Measurements from ENCODE around the gene NFATC1.

Gene NFATC1

GRCh38 chr18:79459946-79460480 is 64.3 kb downstream of the NFATC1 start:
- no peak for DNase-seq

GRCh38 chr18:79460481-79461300 is 65.0 kb downstream of the NFATC1 start:
- DNase-seq, result no peak

GRCh38 chr18:79461627-79462026 is 65.9 kb downstream of the NFATC1 start:
- DNase-seq, result no peak

DNA sequence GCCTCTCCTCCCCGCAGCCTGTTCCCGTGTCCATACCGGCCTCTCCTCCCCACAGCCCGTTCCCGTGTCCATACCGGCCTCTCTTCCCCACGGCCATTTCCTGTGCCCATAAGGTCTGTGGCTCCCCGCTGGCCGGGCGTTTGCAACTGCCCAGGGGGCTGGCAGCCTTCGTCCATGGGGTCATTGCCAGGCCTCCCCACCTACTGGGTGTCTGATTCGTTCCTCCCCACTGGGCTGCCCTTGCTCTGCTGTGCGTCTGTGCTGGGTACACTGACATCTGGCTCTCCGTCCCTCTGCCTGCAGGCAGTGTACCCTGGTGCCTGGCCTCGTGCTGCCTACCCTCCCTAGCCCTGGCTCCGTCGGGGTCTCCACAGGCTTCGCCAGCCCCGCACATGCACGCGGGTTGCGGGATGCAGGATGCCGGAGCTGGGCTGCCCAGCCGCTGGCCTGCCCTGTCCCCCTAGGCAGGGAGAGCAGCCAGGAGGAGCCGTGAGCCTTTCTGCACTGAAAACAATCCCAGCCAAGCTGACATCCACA is 67.8 kb downstream of the NFATC1 start:
- DNase-seq, result no peak

GRCh38 chr18:79465392-79465991 is 69.8 kb downstream of the NFATC1 start:
- DNase-seq, result no peak

DNA sequence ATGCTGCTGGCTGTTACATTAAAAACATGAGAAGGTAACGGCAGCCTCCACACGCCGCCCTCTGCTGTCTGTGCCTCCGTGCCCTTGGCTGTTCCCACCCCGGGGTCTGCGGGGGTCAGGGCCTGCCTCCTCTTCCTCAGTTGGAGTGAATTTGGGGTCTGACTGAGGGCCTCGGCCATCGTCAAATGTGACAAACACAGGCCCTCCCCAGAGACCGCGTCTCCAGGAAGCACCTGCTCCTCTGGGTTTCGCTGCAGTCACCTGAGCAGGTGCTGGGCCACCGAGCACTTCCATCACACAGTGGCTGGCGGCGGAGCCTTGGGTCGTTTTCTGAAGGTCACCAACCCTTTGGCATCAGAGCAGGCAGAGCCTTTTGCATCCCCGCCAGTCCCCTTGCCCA is 70.9 kb downstream of the NFATC1 start:
- no peak for DNase-seq

- DNase-seq, result no peak
These were observed 71.4 kb downstream of the NFATC1 start for GRCh38 chr18:79467126-79467525.

DNA sequence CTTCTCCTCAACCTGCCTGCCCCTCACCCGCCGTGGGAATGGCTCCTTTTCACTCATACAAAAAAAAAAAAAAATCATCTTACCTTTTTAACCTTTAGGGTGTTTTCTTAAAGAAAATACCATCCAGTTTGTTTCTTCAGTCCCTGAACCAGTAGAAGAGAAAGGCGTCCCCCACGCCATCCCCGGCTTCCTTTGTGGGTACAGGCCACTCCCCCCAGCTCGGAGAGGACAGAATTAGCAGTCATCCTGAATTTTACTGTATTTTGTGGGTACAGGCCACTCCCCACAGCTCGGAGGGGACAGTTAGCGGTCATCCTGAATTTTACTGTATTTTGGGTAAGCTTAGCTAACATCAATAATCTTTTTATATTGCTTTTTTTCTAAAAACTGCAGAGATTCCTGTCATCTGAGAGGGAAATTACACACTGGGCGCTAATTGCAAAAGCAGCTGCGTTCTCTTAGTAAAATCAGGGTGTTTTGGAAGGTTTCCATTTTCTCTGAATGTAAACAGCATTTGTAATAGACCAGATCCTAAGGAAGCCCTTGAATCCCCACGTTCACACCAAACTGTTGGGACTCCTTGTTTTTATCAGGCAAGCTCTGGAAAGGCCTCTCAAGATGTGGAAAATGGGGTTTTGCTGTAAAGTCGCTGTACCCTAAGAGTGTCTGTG is 72.5 kb downstream of the NFATC1 start:
- no peak for DNase-seq

DNA sequence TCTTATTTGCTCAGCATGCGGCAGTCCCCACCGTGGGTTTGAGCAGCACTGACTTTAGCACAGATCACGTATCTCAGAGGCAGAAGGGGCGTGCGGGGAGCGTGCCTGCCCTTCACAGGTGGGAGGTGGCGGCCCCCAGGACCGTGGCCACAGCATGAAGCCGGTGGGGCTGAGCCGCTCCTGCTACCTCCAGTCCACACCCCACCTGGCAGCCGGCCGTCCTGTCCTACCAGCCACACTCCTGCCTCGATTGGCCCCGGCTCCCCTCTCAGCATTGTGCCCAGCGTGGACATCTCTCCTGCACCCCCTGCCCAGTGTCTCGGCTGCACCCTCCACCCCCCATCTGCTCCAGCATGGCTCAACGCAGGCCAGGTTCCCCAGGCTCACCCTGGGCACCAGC is 73.6 kb downstream of the NFATC1 start:
- no peak for DNase-seq

- no peak for DNase-seq
These were observed 74.2 kb downstream of the NFATC1 start for GRCh38 chr18:79469751-79470505.

DNA sequence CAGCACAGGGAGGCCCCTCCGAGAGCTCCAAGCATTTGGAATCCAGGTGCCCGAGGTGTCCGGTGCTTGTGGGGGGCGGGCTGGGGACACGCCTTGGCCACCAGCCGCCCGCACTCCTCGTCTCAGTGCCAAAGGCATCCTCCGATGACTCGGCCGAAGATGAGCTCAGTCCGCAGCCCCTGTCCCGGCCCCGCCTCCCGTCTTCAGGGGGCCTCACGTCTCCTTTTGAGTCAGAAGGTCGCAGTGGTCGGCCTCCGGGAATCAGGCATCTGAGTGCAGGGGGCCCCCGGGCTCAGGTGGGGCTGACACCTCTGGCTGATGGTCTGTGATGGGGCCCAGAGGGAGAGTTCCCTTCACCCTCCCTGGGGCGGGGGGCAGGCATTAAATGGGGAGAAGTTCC is 74.8 kb downstream of the NFATC1 start:
- DNase-seq, result no peak

- peak; percentile 18 for DNase-seq
These were observed 75.3 kb downstream of the NFATC1 start for GRCh38 chr18:79471046-79471445.

GRCh38 chr18:79471597-79471996 is 75.9 kb downstream of the NFATC1 start:
- no peak for DNase-seq

DNA sequence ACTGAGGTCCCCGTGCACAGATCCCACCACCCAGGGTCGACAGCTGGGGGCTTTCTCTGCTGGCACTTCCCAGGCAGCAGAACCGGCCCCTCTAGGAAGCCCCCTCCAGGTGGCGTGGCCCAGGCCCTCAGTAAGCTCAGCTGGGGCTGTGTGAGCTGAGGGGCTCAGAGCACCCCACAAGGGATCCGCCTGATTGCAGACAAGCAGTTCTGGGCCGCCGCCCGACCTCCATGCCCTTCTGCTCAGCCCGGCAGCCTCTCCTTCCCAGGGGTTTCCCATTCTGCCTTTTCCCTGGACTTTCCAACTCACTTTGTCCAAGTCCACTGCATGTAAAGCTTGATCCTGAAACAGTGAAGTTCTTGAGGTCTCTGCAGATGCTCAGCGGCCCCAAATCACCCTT is 76.4 kb downstream of the NFATC1 start:
- DNase-seq, result no peak

- no peak for DNase-seq
These were observed 77.2 kb downstream of the NFATC1 start for GRCh38 chr18:79472946-79473345.

DNA sequence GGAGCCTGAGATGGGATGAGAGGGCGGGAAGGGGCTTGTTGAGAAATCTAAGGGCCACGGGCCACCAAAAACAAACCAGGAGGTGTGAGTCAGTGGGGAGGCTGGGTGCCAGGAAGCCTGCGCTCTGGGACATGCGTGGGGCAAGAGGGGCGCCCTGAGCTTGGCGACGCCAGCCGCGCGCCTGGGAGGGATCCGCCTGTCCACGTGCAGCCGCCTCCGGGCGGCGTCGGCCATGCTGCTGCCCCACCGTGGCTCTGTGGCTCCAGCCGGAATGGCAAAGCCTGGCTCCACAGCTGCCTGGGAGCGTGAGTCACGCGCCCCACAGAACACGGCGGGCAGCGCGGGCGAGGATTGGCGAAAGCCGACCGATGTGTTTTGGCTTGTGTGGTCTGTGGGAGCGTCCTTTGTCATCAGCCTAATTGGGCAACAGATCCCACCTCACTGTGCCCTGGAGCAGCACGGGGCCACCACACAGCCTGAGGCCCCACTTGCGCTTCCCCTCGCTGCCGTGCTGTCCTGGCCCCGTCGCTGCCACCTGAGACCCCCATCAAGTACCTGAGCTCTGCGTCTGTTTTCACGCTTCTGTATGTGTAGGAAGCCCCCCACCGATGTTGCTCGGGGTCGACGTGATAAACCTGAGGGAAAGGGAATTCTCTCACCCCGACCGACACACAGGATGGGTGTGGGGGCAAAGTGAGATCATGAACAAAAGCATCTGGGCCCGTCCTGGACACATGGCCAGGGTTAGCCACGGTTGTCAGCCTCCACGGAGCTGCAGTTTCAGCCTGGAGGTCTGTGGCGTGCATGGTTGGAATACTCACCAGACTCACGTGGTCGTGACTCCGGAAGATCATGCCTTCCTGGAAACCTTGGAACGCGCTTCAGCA is 80.5 kb downstream of the NFATC1 start:
- DNase-seq, result no peak

- no peak for DNase-seq
These were observed 81.3 kb downstream of the NFATC1 start for GRCh38 chr18:79476918-79477571.

DNA sequence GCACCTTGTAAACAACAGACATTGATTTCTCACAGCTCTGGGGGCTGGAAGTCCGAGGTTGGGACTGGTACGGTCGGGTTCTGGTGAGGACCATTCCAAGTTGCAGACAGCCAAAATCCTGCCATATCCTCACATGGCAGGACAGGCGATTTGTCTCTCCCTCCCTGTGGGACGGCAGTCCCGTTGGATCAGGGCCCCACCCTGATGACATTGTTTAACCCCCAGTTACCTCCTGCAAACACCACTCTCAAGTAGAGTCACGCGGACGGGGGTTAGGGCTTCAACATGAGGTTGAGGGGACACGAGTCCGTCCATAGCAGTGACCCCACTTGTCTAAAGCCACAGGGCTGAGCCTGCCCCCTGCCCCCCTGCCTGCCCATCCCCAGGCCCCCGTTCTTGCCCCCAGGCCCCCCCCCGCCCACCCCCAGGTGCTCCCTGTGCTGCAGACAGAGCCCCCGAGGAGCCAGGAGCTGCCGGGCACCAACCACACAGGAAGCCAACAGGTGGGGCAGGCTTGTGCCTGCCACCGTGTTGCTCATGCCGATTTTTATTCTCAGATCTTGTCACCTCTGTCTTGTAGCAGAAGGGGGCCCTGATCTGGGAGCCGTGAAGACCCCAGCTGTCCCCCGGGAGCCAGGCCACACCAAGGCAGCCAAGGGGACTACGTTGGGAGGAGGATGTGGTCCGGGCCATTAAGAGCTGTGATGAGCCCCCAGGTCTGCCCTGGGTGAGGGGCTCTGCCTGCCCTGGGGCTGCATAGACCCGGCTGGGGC is 82.2 kb downstream of the NFATC1 start:
- DNase-seq, result no peak

- no peak for DNase-seq
These were observed 82.9 kb downstream of the NFATC1 start for GRCh38 chr18:79478484-79479115.
